ENCODE results near the gene RAD18. TPM values are rescaled to one million over a fixed set of nuclear protein-coding genes. Genes with fewer than 3 reads are reported as not detected.

Gene RAD18
- total RNA-seq, 1 donor from 2014 or later = 22.1 TPM

DNA sequence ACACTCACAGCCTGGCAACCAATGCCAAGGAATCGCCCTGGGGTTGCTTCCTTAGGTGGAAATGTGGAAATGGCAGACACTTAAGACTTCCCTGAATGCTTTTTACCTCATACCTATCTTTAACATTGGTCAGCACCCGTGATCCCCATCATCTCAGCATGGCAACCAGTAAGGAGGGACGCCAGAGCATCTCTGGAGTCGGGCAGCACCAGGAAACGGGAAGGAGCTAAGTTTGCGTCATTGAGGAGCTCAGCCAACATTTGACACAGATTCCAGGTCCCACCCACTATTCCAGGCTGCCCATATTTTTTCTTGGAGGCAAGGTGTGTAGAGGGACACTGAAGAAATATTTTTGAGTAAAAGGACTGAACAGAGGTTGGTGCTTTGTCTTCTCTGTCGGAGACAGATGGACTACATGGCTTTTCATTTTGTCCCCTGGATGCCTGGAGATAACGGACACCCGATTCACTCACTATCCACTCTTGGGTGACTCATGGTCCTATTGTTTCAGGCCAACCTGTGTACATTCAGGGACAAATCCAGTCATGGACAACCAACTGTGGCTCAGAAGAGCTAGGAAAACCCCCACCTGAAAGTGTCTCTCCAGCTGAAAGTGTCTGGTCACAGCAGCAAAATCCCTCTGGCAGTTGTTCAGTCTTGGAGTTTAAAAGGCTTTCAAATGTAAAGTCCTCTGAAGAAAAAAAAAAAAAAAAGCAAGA, 123.5 kb downstream of the RAD18 start:
- Mint-ChIP-seq H3K9me3 (no peaks in the 10 kb centered on the region), H3K4me3 (no peak overlapping the region), H3K36me3 (no peaks in the 10 kb centered on the region), H3K27ac (no peak overlapping the region), H3K27me3 (ENCODE audit: insufficient read depth, low read depth) (no peaks in the 10 kb centered on the region), H3K4me1 (no peaks in the 10 kb centered on the region)
- H3K27ac ChIP-seq = no peak overlapping the region
- H4K20me1 ChIP-seq (ENCODE audit: low read depth) = no peaks in the 10 kb centered on the region
- no peaks in the 10 kb centered on the region for H3K9me3 ChIP-seq (ENCODE audit: low read depth)
- no peak overlapping the region for H2AFZ ChIP-seq (replicated peaks)
- TF ChIP-seq EZH2phosphoT487 (IDR thresholded peaks at IDR 0.05) = no peak
- TF ChIP-seq EZH2 (IDR thresholded peaks at IDR 0.05) = no peak
- DNase-seq (ENCODE audit: low spot score) = no peak
- no peaks in the 10 kb centered on the region for H3K4me1 ChIP-seq
- H3K9ac ChIP-seq = no peak overlapping the region
- H3K36me3 ChIP-seq = no peaks in the 10 kb centered on the region
- no peaks in the 10 kb centered on the region for H3K79me2 ChIP-seq (ENCODE audit: low read depth)
- no peak overlapping the region for H3K4me3 ChIP-seq
- no peaks in the 10 kb centered on the region for H3F3A ChIP-seq (ENCODE audit: low read depth)
- H3K27me3 ChIP-seq = no peaks in the 10 kb centered on the region
- no peak overlapping the region for H3K4me2 ChIP-seq

- Histone ChIP-seq H3K27ac (no peak overlapping the region), H3K4me2 (no peak overlapping the region), H4K20me1 (ENCODE audit: low read depth) (no peaks in the 10 kb centered on the region), H3K9ac (no peak overlapping the region), H3K4me1 (no peaks in the 10 kb centered on the region), H3F3A (ENCODE audit: low read depth) (no peaks in the 10 kb centered on the region), H3K79me2 (ENCODE audit: low read depth) (no peaks in the 10 kb centered on the region), H3K9me3 (ENCODE audit: low read depth) (no peaks in the 10 kb centered on the region), H3K36me3 (no peaks in the 10 kb centered on the region), H3K27me3 (no peaks in the 10 kb centered on the region), H2AFZ (replicated peaks) (no peak overlapping the region), H3K4me3 (no peak overlapping the region)
- no peak for DNase-seq (ENCODE audit: low spot score)
- TF ChIP-seq EZH2 (IDR thresholded peaks at IDR 0.05) (no peak), CTCF (IDR thresholded peaks at IDR 0.05) (no peak), EZH2phosphoT487 (IDR thresholded peaks at IDR 0.05) (no peak)
- no peaks in the 10 kb centered on the region for H3K4me1 Mint-ChIP-seq
- no peak overlapping the region for H3K27ac Mint-ChIP-seq
- no peaks in the 10 kb centered on the region for H3K9me3 Mint-ChIP-seq
- no peak overlapping the region for H3K4me3 Mint-ChIP-seq
- H3K27me3 Mint-ChIP-seq (ENCODE audit: insufficient read depth, low read depth) = no peaks in the 10 kb centered on the region
- H3K36me3 Mint-ChIP-seq = no peaks in the 10 kb centered on the region
Measured at GRCh38 chr3:8838765-8839423, 124.4 kb downstream of the RAD18 start.

GRCh38 chr3:8838234-8838633, 125.0 kb downstream of the RAD18 start:
- H3K9me3 Mint-ChIP-seq = no peaks in the 10 kb centered on the region
- no peak overlapping the region for H2AFZ ChIP-seq (replicated peaks)
- H3K4me3 ChIP-seq = no peak overlapping the region
- no peak overlapping the region for H3K4me2 ChIP-seq
- no peaks in the 10 kb centered on the region for H3K79me2 ChIP-seq (ENCODE audit: low read depth)
- no peak overlapping the region for H3K9ac ChIP-seq
- no peaks in the 10 kb centered on the region for H3K27me3 Mint-ChIP-seq (ENCODE audit: insufficient read depth, low read depth)
- H3K36me3 Mint-ChIP-seq = no peaks in the 10 kb centered on the region
- DNase-seq (ENCODE audit: low spot score) = no peak
- no peaks in the 10 kb centered on the region for H4K20me1 ChIP-seq (ENCODE audit: low read depth)
- no peak for TF ChIP-seq EZH2phosphoT487 (IDR thresholded peaks at IDR 0.05)
- no peak for TF ChIP-seq CTCF (IDR thresholded peaks at IDR 0.05)
- TF ChIP-seq EZH2 (IDR thresholded peaks at IDR 0.05) = no peak
- no peak overlapping the region for H3K4me3 Mint-ChIP-seq
- H3K27ac ChIP-seq = no peak overlapping the region
- no peaks in the 10 kb centered on the region for H3F3A ChIP-seq (ENCODE audit: low read depth)
- H3K4me1 Mint-ChIP-seq = no peaks in the 10 kb centered on the region
- no peak overlapping the region for H3K27ac Mint-ChIP-seq
- H3K27me3 ChIP-seq = no peaks in the 10 kb centered on the region
- H3K9me3 ChIP-seq (ENCODE audit: low read depth) = no peaks in the 10 kb centered on the region
- H3K36me3 ChIP-seq = no peaks in the 10 kb centered on the region
- no peaks in the 10 kb centered on the region for H3K4me1 ChIP-seq

DNA sequence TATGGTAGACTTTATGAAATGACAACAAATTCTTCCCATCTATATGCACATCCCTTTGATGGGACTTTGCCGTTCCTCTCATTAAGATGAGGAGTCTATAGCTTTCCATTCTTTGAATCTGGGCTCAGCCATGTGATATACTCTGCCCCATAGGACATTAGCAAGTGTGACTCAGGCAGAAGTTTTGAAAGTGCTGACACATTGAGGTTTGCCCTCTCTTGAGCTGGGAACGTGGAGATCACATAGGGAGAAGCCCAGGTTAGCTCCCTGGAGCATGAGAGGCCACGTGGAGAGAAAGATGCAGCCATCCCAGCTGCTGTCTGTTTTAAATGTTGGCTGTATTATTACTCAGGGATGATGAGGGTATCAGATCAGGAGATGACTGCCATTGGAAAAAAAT, 126.1 kb downstream of the RAD18 start:
- Mint-ChIP-seq H3K4me1 (no peaks in the 10 kb centered on the region), H3K4me3 (no peak overlapping the region), H3K27me3 (ENCODE audit: insufficient read depth, low read depth) (no peaks in the 10 kb centered on the region), H3K27ac (no peak overlapping the region), H3K36me3 (no peaks in the 10 kb centered on the region), H3K9me3 (no peaks in the 10 kb centered on the region)
- Histone ChIP-seq H3K9ac (no peak overlapping the region), H3K9me3 (ENCODE audit: low read depth) (no peaks in the 10 kb centered on the region), H2AFZ (replicated peaks) (no peak overlapping the region), H3K27ac (no peak overlapping the region), H3K4me3 (no peak overlapping the region), H4K20me1 (ENCODE audit: low read depth) (no peaks in the 10 kb centered on the region), H3K4me1 (no peaks in the 10 kb centered on the region), H3K79me2 (ENCODE audit: low read depth) (no peaks in the 10 kb centered on the region), H3K36me3 (no peaks in the 10 kb centered on the region), H3K4me2 (no peak overlapping the region), H3K27me3 (no peaks in the 10 kb centered on the region), H3F3A (ENCODE audit: low read depth) (no peaks in the 10 kb centered on the region)
- DNase-seq (ENCODE audit: low spot score) = no peak
- TF ChIP-seq CTCF (IDR thresholded peaks at IDR 0.05) (no peak), EZH2phosphoT487 (IDR thresholded peaks at IDR 0.05) (no peak), EZH2 (IDR thresholded peaks at IDR 0.05) (no peak)

Data from neural progenitor cell (in vitro differentiated cells).